ENCODE data around the gene SLC12A4.
"Not testable (repeated sequence)": the region's sequence is repeated elsewhere in the genome, so short reads cannot be mapped to it uniquely, and the experiment has no call there.

The SLC12A4 gene

DNA sequence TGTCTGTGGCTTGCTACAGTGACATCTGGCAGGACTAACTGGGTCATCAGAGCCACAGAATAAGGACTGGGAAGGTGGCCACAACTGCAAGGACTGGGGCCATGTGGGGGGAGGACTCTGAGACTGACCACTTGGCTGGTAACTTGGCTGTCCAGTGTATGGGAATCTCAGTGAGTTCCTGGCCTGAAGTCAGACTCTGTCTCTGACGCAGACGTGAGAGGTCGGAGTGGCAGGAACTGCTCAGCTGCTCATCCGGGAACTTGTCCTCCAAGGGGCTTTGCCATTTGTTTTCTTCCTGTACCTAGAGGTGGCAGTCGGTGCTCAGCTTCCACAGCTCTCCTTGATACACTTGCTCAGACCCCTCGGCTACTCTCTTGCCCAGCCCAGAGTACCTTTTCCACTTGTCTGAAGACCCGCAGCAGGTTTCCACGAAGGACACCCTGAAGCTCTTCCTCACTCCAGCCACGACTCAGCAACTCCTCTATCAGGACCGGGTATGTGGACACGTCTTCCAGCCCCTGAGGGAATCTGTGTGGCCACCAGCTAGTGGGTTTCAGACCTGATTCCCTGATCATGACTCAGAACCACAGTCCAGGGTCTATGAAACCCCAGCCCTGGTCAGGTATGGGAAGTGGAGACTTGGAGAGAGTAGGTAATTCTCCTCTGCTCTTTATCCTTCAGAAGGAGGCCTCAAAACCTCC is 19.2 kb upstream of the SLC12A4 start:
- DNase-seq (ENCODE audit: low read depth in 3 of 3): no peak

DNA sequence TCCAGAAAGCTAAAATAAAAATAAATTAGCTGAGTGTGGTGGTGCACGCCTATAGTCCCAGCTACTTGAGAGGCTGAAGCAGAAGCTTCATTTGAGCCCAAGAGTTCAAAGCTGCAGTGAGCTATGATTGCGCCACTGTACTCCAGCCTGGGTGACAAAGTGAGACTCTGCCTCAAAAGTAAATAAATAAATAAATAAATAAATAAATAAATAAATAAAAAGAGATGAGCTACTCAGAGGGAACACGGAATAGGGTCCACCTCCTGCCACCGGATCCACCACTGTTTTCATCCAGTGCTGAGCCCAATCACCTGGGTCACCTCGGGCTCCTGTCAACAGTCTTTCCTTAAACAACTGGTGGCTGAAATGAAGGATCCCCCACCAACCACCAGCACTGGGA is 18.5 kb upstream of the SLC12A4 start:
- DNase-seq (ENCODE audit: low read depth in 3 of 3): no peak

DNA sequence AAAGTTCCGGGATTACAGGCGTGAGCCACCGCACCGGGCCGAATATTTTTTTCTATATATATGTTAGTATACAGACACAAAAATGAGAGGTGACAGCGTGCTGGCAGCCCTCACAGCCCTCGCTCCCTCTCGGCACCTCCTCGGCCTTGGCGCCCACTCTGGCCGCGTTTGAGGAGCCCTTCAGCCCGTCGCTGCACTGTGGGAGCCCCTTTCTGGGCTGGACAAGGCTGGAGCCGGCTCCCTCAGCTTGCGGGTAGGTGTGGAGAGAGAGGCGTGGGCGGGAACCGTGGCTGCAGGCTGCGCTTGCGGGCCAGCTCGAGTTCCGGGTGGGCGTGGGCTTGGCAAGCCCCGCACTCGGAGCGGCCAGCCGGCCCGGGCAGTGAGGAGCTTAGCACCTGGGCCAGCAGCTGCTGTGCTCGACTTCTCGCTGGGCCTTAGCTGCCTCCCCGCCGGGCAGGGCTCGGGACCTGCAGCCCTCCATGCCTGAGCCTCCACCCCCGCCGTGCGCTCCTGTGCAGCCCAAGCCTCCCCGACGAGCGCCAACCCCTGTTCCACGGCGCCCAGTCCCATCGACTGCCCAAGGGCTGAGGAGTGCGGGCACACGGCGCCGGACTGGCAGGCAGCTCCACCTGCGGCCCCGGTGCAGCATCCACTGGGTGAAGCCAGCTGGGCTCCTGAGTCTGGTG is 13.7 kb upstream of the SLC12A4 start:
- no peak for DNase-seq (ENCODE audit: low read depth in 3 of 3)

DNA sequence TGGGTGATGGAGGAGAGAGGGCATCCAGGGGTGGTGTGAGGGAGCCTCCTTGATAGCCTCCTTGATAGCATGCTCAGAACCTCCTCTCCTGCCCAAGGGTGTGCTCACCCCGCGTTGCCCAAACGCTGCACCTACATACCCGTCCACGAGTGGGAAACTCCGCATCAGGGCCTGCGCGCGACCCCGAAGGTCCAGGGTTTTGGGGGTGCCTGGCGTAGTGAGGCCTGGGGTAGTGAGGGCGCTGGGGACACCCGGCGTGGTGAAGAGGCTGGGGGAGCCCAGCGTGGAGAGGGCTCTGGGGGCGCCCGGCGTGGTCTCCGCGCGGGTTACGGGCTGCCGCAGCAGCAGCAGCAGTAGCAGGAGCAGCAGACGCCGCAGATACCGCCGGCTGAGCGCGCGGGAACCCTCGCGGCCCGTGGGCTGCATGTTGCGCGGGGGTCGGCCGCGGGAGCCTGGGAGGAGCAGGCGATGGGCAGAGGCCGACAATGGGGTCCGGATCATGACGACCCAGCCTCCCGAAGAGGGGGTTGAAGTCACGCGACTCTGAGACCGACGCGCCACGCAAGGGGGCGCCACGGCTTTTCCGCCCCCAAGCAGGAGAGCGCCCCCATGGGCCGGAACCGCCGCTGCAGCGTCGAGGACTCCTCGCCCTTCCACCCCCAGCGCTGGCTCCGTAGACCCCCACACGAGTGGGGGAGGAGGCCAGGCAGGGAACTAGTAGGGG is 11.7 kb upstream of the SLC12A4 start, which contains the start of gene DPEP3:
TSS of gene DPEP3 (minus strand) at position 545 of the 724 bp plus-strand sequence. CDS start at position 426, 119 bp downstream.
- DNase-seq (ENCODE audit: low read depth in 3 of 3): no peak

DNA sequence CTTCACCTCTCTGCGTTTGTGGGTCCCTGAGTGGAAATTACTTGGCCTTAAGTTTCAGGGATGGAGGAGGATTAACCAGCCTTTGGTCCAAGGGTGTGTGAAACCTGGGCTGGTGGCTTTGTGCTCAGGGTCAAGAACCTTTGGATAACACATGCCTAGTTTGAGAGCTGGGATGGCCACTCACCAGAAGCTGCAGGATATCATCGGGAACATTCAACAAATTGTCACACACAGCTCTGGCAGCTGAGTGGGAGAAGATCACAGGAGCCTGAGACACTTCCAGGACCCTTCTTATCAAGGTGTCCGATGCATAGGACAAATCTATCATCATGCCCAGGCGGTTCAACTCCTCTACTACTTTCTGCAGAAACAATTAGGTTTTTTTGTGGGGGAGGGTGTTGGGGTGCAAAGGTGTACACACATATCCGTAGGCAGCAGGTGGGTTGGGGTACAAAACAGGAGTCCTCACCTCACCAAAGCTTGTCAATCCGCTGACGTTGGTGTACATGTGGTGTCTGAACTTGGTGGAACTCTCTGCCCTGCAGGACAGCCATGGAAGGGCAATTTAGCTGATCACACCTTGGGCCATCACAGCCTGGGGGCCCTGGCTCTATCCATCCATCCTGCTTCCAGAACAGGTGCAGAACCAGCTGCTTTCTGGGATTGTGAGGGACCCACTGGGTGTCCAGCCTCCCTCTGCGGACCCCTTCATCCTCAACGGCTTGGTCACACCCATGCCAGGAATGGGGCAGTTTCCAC is 9.2 kb upstream of the SLC12A4 start:
- no peak for DNase-seq (ENCODE audit: low read depth in 3 of 3)

DNA sequence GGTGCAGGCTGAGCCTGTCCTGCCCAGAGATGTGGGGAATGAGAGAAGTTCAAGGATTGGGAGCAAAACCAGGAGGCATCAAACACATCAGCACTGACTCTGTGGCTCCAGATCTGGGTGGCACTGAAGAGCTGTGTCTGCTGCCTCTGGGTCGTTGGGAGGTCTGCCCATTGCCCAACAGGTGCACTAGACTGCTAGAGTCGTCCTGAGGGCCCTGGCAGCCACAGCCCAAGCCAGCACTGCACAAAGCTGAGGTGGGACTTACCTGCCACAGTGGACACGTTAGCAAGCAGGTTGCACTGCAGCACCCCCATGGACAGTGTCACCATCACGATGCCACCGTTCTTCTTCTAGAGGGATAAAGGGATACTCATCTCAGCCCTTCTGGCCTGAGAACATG is 8.6 kb upstream of the SLC12A4 start:
- no peak for DNase-seq (ENCODE audit: low read depth in 3 of 3)

DNA sequence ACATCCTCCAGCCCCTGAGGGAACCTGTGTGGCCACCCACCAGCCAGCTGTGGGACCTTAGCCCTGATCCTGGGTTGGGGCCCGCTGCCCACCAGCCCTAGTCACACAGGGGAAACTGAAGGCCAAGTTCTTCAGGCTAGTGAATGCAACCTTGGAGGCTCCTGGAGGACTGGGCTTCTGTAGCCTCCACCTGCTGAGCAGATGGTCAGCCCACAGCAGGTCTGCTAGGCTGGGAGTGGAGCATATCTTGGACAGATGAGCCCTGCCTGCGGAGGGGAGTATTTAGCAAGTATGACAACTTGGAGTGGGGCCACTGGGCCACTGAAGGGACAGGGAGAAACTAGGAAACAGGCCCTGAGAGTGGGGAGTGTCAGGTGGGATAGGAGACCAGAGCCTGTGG is 7.8 kb upstream of the SLC12A4 start:
- no peak for DNase-seq (ENCODE audit: low read depth in 3 of 3)

DNA sequence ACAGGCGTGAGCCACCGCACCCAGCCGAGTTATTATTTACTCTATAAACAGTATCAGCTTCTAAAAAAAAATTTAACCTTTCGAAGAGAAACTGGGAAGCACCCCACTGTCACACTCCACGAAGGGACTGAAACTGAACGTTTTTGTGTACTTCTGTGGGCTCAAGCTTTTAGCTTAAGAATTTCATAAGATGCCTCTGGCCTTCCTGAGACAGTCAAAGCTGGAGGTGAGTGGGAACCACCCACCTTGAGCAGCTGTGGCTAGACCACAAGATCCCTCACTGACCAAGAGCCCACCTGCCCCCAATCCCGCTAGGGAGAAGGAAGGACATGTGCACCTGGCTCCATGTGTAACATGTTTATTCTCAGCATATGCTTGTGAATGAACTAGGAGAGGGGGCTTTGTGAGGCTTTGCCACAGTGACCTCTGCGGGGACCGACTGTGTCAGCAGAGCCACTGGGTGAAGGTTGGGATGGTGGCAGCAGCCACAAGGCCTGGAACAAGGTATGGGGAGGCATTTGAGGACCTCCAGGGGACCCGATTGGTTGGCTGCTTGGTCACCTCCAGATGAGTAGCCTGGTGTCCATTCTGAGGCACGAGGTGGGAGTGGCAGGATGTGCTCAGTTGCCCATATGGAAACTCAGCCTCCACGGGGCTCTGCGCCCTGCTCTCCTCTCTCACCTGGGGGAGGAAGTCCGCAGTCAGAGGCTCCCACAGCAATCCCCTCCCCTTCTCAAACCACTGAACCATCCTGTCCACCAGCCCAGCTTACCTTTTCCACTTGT is 7.1 kb upstream of the SLC12A4 start:
- no peak for DNase-seq (ENCODE audit: low read depth in 3 of 3)

DNA sequence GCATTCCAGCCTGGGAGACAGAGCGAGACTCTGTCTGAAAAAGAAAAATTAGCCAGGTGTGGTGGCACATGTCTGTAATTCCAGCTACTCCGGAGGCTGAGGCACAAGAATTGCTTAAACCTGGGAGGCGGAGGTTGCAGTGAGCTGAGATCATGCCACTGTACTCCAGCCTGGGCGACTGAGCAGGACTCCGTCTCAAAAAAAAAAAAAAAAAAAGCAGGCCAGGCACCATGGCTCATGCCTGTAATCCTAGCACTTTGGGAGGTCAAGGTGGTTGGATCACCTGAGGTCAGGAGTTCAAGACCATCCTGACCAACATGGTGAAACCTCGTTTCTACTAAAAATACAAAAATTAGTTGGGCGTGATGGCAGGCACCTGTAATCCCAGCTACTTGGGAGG is 3.8 kb upstream of the SLC12A4 start:
- DNase-seq (ENCODE audit: low read depth in 3 of 3): not testable (repeated sequence)

DNA sequence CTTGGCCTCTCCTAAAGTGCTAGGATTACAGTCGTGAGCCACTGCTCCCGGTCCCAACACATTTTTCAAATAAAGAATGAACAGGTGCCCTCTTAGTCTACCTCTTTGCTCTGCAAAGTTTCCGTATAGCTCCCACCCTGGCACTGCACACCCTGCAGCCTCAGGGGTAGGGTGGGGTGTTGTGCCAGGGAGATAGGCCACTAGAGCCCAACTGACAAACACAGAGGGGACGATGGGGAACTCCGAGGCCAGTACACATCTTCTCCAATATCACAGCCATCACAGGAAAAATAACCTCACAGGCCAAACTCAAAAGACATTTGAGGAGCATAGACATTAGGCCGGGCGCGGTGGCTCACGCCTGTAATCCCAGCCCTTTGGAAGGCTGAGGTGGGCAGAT is 2.7 kb upstream of the SLC12A4 start:
- DNase-seq (ENCODE audit: low read depth in 3 of 3): no peak

DNA sequence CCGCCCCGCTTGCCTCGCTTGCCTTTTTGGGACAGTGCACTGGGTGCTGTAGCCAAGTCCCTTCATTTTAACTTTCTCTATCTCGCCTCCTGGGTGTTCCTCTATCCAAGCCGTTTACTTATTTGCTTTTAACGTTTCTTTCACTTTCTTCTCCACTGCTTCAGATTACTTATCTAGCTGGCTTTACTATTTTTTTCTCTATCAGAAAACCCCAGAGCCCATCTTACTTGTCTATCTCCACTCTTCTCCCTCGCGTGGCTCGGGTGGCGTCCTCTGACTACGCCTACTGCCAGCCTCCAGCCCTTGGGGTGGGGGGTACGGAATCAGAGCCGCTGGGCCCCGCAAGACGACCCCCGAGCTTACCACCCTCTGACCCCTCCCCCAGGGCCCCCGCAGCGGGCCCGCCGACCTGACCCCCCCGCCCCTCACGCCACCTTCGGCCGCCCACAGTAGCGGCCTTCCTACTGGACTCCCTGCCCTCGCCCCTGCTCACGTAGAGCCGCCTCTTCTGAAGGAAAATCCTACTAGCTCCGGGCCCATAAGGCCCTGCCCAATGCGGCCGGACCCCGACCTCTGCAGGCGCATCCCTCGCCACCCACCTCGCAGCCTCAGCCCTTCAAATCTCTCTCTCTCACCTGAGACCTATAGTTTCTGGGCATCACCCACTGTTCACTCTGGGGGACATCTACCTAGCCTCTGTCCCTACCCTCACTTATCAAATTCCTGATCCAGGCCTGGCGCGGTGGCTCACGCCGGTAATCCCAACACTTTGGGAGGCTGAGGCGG is 1.0 kb upstream of the SLC12A4 start:
- no peak for DNase-seq (ENCODE audit: low read depth in 3 of 3)

DNA sequence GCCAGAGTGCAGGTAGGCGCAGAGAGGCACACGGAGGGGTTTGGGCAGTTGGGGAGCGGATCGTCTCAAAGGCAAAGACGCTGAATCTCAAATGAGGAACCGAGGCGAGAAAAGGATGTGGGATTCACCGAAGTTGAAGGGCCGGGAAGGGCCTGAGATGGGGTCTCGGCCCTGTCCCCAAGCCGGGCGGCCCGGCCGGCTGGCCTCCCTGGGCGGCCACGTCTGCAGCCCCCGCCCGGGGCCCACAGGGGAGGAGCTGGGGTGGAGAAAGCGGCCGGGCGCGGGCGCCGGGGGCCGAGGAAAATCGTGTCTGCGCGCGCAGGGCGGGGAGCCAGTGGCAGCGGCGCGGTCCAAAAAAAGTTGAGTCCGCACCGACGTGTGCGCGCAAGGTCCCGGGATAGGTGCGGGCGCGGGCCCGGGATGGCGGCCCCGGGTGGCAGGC is 458 bp downstream of the SLC12A4 start:
- peak in 1 of 3 experiments; percentile 39 for DNase-seq (ENCODE audit: low read depth in 3 of 3)

DNA sequence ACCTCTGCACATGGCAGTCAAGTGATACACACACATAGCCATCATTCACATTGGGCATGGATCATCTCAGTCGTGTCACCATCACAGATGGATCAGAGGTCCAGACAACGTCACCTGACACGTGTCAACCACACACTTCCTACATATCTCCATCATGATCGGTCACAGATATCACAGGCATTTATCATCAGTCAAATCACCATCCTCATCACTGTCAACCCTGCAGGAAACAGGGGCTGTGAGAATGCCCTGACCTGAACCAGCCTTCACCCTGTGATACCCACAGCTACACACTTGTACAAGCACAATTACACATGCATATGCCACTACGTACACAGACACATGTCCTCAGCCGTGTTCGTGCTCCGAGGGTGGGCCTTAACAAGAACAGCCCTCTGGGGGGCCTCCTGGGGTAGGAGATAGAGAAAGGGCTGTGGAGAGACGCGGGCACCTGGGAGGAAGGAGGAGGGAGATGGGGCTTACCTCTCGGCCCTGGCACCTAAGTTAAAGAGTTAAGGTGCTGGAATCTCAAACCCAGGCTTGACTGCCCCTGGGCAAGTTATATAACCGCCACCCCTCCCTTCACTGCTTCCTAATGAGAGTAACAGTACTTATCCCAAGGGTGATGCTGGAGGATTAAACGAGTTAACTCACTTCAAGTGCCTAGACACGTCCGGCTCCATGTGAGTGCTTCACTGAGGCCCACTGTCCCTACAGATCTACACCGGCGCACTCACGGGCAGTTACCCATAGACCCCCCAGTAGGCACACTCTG is 1.1 kb downstream of the SLC12A4 start:
- DNase-seq (ENCODE audit: low read depth in 3 of 3): no peak

DNA sequence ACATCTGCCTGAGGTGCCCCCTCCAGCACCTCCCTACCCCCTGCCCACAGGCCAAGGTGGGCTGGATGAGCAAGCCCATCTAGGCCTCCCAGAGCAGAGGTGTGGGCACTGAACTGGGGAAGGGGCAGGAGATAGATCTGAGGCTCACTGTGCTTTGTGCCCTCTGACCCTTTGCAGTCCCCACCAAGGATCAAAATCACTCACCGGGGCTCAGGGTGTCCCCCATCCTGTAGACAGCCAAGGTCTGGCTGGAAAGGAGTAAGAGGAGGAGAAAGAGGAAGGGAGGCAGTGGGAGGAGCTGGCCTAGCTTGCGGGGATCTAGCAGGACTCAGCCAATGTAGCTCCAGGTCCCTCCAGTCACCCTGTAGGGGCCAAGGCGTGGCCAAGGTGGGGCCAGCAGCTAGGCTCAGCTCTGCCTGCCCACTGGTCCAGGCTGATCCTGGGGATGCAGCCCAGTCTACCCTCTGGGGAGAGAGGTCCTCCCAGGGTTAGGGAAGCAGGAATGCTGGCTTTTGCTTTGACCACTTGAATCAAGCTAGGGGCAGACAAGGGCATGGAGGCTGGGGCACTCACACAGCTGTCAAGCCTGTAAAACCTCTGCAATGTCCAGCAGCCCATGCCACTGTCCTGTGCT is 1.8 kb downstream of the SLC12A4 start:
- DNase-seq (ENCODE audit: low read depth in 3 of 3): no peak

DNA sequence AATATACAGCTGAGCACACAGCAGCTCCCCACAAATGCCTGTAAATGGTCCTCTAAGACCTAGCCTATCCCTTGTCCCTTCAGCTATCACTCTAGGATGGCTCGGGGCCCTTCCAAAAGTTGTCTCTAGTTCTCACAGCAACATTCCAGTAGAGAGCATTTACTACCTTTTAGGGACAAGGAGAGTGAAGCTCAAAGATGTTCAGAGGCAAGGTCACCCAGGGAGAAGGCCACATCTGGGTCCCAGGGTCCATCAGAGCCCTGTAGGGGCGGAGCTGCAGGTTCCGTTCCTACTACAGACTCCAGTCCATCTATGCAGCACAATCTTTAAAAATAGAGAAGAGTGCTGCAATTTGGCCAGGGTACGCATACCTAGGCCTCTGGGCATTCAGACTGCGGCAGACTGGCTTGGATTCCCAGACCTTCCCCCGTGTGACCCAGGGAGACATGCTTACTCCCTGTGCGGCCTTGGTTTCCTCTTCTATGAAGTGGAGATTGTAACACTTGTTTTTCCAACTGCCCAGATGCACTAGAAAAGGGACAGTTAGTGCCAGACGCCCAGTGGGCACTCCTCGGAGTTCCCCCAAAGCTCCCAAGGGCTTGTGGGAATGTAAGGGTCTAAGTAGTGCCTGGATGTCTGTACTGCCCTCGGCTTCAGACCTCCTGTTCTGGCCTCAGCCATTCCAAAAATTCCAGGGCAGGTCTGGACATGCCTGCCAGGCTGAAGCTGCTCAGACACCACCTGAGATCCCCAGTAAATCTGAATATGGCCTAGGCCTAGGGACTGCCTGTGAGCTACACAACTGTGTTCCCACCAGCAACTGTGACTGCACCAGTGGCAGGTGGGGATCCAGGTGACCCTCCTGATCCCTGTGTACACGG is 2.5 kb downstream of the SLC12A4 start:
- DNase-seq (ENCODE audit: low read depth in 3 of 3): no peak

DNA sequence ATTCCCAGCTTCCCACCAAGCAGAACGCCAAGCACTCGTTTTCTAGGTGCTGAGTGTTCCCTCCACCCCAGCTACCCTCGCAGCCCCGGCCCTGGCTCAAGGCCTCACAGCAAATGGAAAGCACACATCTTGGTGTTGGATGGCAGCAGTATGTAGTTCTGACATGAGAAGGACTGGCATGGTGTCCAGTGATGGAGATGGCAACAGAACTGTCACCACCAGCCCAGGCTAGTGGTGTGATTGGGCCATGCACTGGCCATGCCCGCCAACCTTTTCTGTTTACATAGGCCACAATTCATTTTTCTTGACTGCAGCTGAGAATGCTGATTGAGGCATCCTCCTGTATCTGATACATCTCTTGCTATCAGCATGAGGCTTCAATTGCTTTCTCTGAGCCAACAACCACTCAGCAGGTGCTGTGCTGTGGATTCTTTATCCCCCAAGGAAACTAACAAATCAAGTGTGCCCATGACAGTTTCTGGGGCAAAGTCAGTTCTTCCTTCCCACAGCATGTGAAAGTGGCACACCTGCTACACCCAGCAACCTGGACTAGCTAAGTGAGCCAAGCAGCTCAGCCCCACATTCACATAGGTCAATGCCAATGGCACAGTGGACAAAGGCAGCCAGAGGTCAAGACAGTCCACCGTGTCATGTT is 3.8 kb downstream of the SLC12A4 start:
- DNase-seq (ENCODE audit: low read depth in 3 of 3): no peak

DNA sequence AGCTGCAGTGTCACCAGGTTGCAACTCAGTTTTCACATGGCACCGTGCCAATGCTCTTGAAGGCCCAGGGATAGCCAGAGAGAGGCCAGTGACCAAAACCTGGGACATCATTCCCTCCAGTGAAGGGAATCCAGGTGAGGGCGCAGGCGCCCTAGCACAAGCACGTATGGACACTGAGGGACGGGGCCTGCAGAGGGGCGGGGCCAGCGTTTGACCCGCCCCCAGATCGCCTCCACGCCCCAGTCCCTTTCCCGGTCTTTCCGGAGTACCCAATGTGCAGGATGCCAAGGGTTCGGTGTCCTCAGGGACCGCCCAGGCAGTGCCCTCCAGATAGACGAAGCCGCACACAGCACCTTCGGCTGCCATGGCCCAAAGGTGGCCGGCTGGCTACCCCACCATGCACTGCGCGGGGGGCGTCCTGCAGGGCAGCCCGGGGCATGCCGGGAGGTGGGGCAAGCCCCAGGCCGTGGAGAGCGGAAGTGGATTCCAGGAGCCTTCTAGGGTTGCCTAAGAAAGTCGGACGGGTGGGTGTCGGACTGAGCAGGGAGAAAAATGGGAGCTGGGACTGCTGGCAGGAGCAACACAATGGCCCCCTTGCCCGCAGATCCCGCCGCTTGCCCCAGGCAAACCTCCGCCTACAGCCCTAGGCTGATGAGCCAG is 4.6 kb downstream of the SLC12A4 start:
- DNase-seq (ENCODE audit: low read depth in 3 of 3): no peak

Data from stimulated activated CD4-positive, alpha-beta T cell treated with anti-CD3 and anti-CD28 coated beads, TNF-alpha, amount 100 ng/mL, for 24 hours (primary cell).